Measurements from ENCODE around the gene ZNF346. TPM values are rescaled to one million over a fixed set of nuclear protein-coding genes. Genes with fewer than 3 reads are reported as not detected.

The ZNF346 gene
- total and polyA plus RNA-seq, 5 donors from 2014 or later = 10.5 to 24.2 (median 15.3) TPM

DNA sequence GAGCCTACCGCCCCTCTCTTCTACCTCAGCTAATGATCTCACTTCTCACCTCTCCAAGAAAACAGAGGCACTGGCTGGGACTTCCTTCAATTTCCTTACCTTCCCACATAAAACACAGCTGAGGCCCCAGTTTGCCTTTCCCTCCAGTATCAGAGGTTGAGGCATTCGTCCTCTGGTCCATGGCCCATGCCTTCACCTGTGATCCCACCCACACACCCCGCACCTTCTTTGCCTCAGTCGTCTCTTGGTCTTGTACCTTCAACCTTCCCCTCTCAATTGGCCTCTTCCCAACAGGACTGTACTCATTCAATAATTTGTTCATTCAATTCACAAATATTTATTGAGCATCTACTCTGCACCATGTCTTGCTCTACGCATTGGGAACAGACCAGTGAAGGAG, 100.1 kb downstream of the ZNF346 start:
- Histone ChIP-seq H3K9me3 (ENCODE audit: control insufficient read depth in 2 of 2, low read length in 2 of 2) (no peaks in the 10 kb centered on the region), H3K4me1 (ENCODE audit: control insufficient read depth, insufficient read depth, low read length, poor library complexity, severe bottlenecking) (no peaks in the 10 kb centered on the region), H3K27ac (ENCODE audit: insufficient read depth, low read length, poor library complexity, severe bottlenecking) (no peak overlapping the region), H3K4me3 (ENCODE audit: low read depth, low read length) (no peak overlapping the region), H3K27me3 (ENCODE audit: control insufficient read depth, insufficient read depth, low read length) (no peaks in the 10 kb centered on the region), H3K36me3 (ENCODE audit: control insufficient read depth, insufficient read depth, low read length) (no peaks in the 10 kb centered on the region)
- ATAC-seq (ENCODE audit: low read depth in 2 of 2) = no peak
- H3K27ac Mint-ChIP-seq = peak overlapping the region in 2 of 3 donors; percentile 12 to 22
- peak overlapping the region in 1 of 4 donors; percentile 21 for H3K4me3 Mint-ChIP-seq
- no peaks in the 10 kb centered on the region for H3K4me1 Mint-ChIP-seq
- H3K9me3 Mint-ChIP-seq = peaks cover 0 to 2% (median 0%) of the 10 kb centered on the region in 7 donors
- H3K27me3 Mint-ChIP-seq = no peaks in the 10 kb centered on the region
- DNase-seq = no peak
- no peaks in the 10 kb centered on the region for H3K36me3 Mint-ChIP-seq

DNA sequence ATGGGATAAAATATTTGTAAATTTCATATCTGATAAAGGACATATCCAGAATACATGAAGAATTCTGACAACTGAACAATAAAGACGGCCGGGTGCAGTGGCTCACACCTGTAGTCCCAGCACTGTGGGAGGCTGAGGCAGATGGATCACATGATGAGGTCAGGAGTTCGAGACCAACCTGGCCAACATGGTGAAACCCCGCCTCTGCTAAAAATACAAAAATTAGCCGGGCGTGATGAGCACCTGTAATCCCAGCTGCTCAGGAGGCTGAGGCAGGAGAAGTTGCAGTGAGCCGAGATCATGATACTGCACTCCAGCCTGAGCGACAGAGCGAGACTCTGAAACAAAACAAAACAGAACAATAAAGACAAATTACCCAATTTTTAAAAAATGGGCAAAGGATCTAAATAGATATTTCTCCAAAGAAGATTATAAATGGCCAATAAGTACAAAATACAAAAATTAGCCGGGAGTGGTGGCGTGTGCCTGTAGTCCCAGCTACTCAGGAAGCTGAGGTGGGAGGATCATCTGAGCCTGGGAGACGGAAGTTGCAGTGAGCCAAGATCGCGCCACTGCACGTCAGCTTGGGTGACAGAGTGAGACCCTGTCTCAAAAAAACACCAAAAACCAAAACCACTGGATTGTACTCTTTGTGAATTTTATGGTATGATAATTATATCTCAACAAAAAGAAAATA, 101.4 kb downstream of the ZNF346 start:
- Histone ChIP-seq H3K9me3 (ENCODE audit: control insufficient read depth in 2 of 2, low read length in 2 of 2) (no peaks in the 10 kb centered on the region), H3K4me3 (ENCODE audit: low read depth, low read length) (no peak overlapping the region), H3K36me3 (ENCODE audit: control insufficient read depth, insufficient read depth, low read length) (no peaks in the 10 kb centered on the region), H3K4me1 (ENCODE audit: control insufficient read depth, insufficient read depth, low read length, poor library complexity, severe bottlenecking) (peaks cover 7% of the 10 kb centered on the region), H3K27me3 (ENCODE audit: control insufficient read depth, insufficient read depth, low read length) (no peaks in the 10 kb centered on the region), H3K27ac (ENCODE audit: insufficient read depth, low read length, poor library complexity, severe bottlenecking) (no peak overlapping the region)
- Mint-ChIP-seq H3K27me3 (no peaks in the 10 kb centered on the region), H3K9me3 (peaks cover 0 to 2% (median 0%) of the 10 kb centered on the region in 7 donors), H3K27ac (peak overlapping the region in 1 of 3 donors; percentile 56), H3K36me3 (no peaks in the 10 kb centered on the region), H3K4me1 (peaks cover 9 to 10% (median 9%) of the 10 kb centered on the region in 4 donors), H3K4me3 (no peak overlapping the region)
- no peak for DNase-seq
- no peak for ATAC-seq (ENCODE audit: low read depth in 2 of 2)

DNA sequence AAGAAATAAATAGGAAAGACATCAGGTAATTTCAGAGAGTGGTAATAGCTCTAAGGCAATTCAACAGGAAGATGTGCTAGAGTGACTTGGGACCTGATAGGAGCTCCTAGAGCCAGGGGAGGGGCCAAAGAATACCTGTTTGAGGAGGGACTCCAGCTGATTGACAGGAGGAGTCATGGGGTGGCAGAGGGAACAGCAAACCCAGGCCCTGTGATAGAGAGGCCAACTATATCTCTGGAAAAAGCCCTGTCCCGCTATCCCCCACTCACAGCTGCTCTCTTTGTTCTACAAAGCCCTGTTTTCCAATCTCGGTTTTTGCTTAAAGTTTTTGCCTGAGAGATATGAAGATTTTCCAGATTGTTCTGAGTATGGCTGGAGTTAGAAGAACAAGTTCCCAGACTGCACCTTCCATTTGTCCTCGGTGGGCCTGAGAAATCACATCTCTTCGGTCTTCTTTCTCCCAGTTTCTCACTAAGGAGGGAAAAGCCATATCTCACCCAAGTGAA, 102.0 kb downstream of the ZNF346 start:
- DNase-seq = peak in 1 of 3 donors; percentile 40

DNA sequence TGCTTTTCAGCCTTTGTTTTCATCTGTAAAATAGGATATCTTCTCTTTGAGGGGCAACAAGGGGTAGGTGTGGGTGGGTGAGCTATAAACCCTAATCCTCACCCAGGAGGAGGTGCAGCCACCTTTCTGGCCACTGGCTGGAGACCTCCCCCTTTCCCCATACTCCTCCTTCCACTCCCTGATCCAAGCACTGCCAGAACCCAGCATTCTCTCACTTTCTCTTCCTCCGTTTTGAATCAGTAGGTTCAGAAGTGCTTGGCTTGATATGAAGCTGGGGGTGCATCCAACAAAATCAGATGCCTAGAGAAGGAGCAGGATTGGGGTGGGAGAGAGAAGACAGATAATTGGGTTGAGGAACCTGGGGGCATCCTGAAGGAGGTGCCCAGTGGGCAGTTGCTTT, 104.3 kb downstream of the ZNF346 start:
- Histone ChIP-seq H3K27me3 (ENCODE audit: control insufficient read depth, insufficient read depth, low read length) (no peaks in the 10 kb centered on the region), H3K36me3 (ENCODE audit: control insufficient read depth, insufficient read depth, low read length) (no peaks in the 10 kb centered on the region), H3K27ac (ENCODE audit: insufficient read depth, low read length, poor library complexity, severe bottlenecking) (no peak overlapping the region), H3K4me3 (ENCODE audit: low read depth, low read length) (no peak overlapping the region), H3K4me1 (ENCODE audit: control insufficient read depth, insufficient read depth, low read length, poor library complexity, severe bottlenecking) (peaks cover 11% of the 10 kb centered on the region), H3K9me3 (ENCODE audit: control insufficient read depth in 2 of 2, low read length in 2 of 2) (no peaks in the 10 kb centered on the region)
- Mint-ChIP-seq H3K9me3 (peaks cover 0 to 2% (median 0%) of the 10 kb centered on the region in 7 donors), H3K4me1 (peaks cover 16 to 36% (median 22%) of the 10 kb centered on the region in 4 donors), H3K27ac (no peak overlapping the region), H3K4me3 (peak overlapping the region in 1 of 4 donors; percentile 39), H3K36me3 (no peaks in the 10 kb centered on the region), H3K27me3 (peaks cover 4% of the 10 kb centered on the region)
- ATAC-seq (ENCODE audit: low read depth in 2 of 2) (no peak), DNase-seq (no peak)

More for the DNA sequence above, 102.0 kb downstream of the ZNF346 start:
- ATAC-seq (ENCODE audit: low read depth in 2 of 2) = peak in 1 of 2 donors; percentile 32
- peaks cover 11% of the 10 kb centered on the region for H3K4me1 ChIP-seq (ENCODE audit: control insufficient read depth, insufficient read depth, low read length, poor library complexity, severe bottlenecking)
- no peaks in the 10 kb centered on the region for H3K36me3 Mint-ChIP-seq
- no peak overlapping the region for H3K27ac Mint-ChIP-seq
- H3K9me3 ChIP-seq (ENCODE audit: control insufficient read depth in 2 of 2, low read length in 2 of 2) = no peaks in the 10 kb centered on the region
- H3K27ac ChIP-seq (ENCODE audit: insufficient read depth, low read length, poor library complexity, severe bottlenecking) = no peak overlapping the region
- H3K27me3 ChIP-seq (ENCODE audit: control insufficient read depth, insufficient read depth, low read length) = no peaks in the 10 kb centered on the region
- H3K4me1 Mint-ChIP-seq = peaks cover 14 to 16% (median 15%) of the 10 kb centered on the region in 4 donors
- H3K4me3 ChIP-seq (ENCODE audit: low read depth, low read length) = no peak overlapping the region
- H3K36me3 ChIP-seq (ENCODE audit: control insufficient read depth, insufficient read depth, low read length) = no peaks in the 10 kb centered on the region
- H3K9me3 Mint-ChIP-seq = peaks cover 0 to 2% (median 0%) of the 10 kb centered on the region in 7 donors
- no peak overlapping the region for H3K4me3 Mint-ChIP-seq
- H3K27me3 Mint-ChIP-seq = no peaks in the 10 kb centered on the region

DNA sequence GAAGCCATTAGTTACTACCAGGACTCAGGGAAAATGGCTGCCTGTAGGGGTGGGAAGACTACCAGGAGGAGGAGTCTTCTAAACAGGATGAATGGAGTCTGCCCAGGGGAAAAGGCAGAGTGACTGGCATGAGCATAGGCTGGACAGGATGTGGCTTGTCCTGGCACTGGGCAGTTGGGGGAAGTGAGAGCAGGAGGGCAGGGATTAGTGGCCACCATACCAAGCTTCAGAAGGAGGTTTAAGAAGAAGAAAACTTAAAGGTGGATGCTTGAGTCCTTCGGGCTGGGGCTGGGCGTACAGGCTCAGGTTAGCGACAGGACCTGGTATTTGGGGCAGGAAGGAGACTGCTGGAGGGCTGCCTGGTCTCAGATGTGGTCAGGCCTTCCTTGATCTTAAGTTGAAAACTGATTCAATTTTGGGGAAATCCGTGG, 106.1 kb downstream of the ZNF346 start:
- peak overlapping the region; percentile 60 to 90 (median 80) for H3K27ac Mint-ChIP-seq
- H3K27ac ChIP-seq (ENCODE audit: insufficient read depth, low read length, poor library complexity, severe bottlenecking) = no peak overlapping the region
- ATAC-seq (ENCODE audit: low read depth in 2 of 2) = no peak

DNA sequence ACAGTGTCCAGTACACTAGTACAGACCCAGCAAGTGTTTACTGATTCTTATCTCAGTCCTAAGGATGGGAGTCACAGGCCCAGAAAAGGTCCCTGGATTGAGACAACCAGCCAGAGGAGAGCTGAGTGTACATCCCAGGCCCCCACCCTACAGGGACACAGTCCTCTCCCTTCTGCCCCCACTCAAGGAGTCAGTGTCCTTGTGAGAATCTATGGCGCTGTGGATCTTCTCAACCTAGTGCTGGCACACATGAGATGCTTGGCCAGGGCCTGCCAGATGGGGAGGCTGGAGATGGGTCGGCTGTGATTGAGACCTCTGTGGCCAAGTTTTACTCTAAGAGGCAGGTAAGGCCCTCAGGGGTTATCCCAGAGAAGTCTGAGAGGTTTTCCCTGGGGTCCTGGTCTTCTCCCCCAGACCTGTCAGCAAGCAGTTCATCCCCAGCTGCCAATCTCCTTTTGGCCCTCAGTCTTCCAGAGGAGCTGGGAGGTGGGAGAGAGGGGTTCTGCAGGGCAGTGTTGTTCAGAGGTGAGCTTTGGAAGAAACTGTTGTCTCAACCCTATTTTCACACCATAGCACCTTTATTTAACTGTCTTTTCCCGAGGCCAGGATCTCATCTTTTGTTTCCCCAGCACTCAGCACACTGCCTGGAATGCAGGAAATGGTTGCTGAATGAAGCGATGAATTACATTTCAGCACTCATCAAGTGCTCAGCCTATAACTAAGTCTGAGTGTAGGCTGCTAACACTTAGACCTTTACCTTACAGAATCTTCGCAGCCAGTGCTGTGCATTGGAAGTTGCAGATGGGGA, 107.9 kb downstream of the ZNF346 start:
- H3K27ac Mint-ChIP-seq = peak overlapping the region; percentile 39 to 87 (median 83)
- peak overlapping the region in 3 of 4 donors; percentile 66 to 85 (median 71) for H3K4me3 Mint-ChIP-seq

More for the DNA sequence above, 106.1 kb downstream of the ZNF346 start:
- Histone ChIP-seq H3K27me3 (ENCODE audit: control insufficient read depth, insufficient read depth, low read length) (no peaks in the 10 kb centered on the region), H3K4me3 (ENCODE audit: low read depth, low read length) (no peak overlapping the region), H3K9me3 (ENCODE audit: control insufficient read depth in 2 of 2, low read length in 2 of 2) (no peaks in the 10 kb centered on the region), H3K36me3 (ENCODE audit: control insufficient read depth, insufficient read depth, low read length) (no peaks in the 10 kb centered on the region), H3K4me1 (ENCODE audit: control insufficient read depth, insufficient read depth, low read length, poor library complexity, severe bottlenecking) (peaks cover 16% of the 10 kb centered on the region)
- H3K4me3 Mint-ChIP-seq = peak overlapping the region in 3 of 4 donors; percentile 24 to 85 (median 60)
- no peaks in the 10 kb centered on the region for H3K9me3 Mint-ChIP-seq
- H3K27me3 Mint-ChIP-seq = peaks cover 4% of the 10 kb centered on the region
- H3K4me1 Mint-ChIP-seq = peaks cover 16 to 36% (median 22%) of the 10 kb centered on the region in 4 donors
- DNase-seq = peak in 1 of 3 donors; percentile 69
- H3K36me3 Mint-ChIP-seq = no peaks in the 10 kb centered on the region

More for the DNA sequence above, 107.9 kb downstream of the ZNF346 start:
- H3K27me3 Mint-ChIP-seq = peaks cover 4% of the 10 kb centered on the region
- H3K36me3 Mint-ChIP-seq = peaks cover 2% of the 10 kb centered on the region
- DNase-seq = no peak
- H3K4me3 ChIP-seq (ENCODE audit: low read depth, low read length) = no peak overlapping the region
- peaks cover 19 to 46% (median 28%) of the 10 kb centered on the region in 4 donors for H3K4me1 Mint-ChIP-seq
- H3K36me3 ChIP-seq (ENCODE audit: control insufficient read depth, insufficient read depth, low read length) = peaks cover 2% of the 10 kb centered on the region
- ATAC-seq (ENCODE audit: low read depth in 2 of 2) = no peak
- no peak overlapping the region for H3K27ac ChIP-seq (ENCODE audit: insufficient read depth, low read length, poor library complexity, severe bottlenecking)
- H3K9me3 ChIP-seq (ENCODE audit: control insufficient read depth in 2 of 2, low read length in 2 of 2) = no peaks in the 10 kb centered on the region
- peaks cover 27% of the 10 kb centered on the region for H3K4me1 ChIP-seq (ENCODE audit: control insufficient read depth, insufficient read depth, low read length, poor library complexity, severe bottlenecking)
- no peaks in the 10 kb centered on the region for H3K27me3 ChIP-seq (ENCODE audit: control insufficient read depth, insufficient read depth, low read length)
- H3K9me3 Mint-ChIP-seq = no peaks in the 10 kb centered on the region

All from CD4-positive, CD25-positive, alpha-beta regulatory T cell (primary cell).